Naive thymus-derived CD4-positive, alpha-beta T cell (primary cell): ENCODE results near the gene MAMLD1. TPM values are rescaled to one million over a fixed set of nuclear protein-coding genes. Genes with fewer than 3 reads are reported as not detected.

Experiments
- ATAC-seq: fragments of 150-1000 bp; cut with Tn5 transposase; 2 replicates; pipeline ENCODE4 v1.10.0; 2021; ENCODE audit warnings: mild to moderate bottlenecking, moderate library complexity
- CTCF ChIA-PET: fragments of 350-600 bp; sonication (Branson Sonifier 250); formaldehyde crosslinking; loops from one replicate; lab custom pipeline; 2021; ENCODE audit warnings: antibody characterized with exemption; lab: Charles Lee
- POLR2A ChIA-PET: fragments of 350-600 bp; sonication (Branson Sonifier 250); formaldehyde crosslinking; loops from one replicate; lab custom pipeline; 2021; ENCODE audit warnings: antibody characterized with exemption, inconsistent platforms; lab: Charles Lee
- DNase-seq, 9 donors: peaks; one replicate each; pipeline versions ENCODE4 v3.0.0 to v3.0.0-alpha.2; 2020 to 2022; ENCODE audit warnings: mixed read lengths in 1 of 9
- H3K27ac ChIP-seq: one replicate; pipeline ENCODE4 v1.7.0; 2013; ENCODE audit warnings: mild to moderate bottlenecking, low read depth, low read length, moderate library complexity
- H3K27me3 ChIP-seq, 2 donors: one replicate each; pipeline ENCODE4 v1.7.0; 2013; ENCODE audit warnings: low read length in 2 of 2, mild to moderate bottlenecking in 2 of 2, moderate library complexity in 2 of 2; ENCODE audit not compliant: control insufficient read depth in 2 of 2, insufficient read depth in 2 of 2
- H3K36me3 ChIP-seq, 3 experiments: 1 replicate in 2 of 3; 2 replicates in 1 of 3; pipeline ENCODE4 v1.7.0; 2013; ENCODE audit warnings: low read length in 3 of 3, mild to moderate bottlenecking in 3 of 3, moderate library complexity in 1 of 3; ENCODE audit not compliant: insufficient read depth in 3 of 3, control insufficient read depth in 2 of 3
- H3K4me1 ChIP-seq, 2 donors: one replicate each; pipeline ENCODE4 v1.7.0; 2013; ENCODE audit warnings: low read length in 2 of 2, mild to moderate bottlenecking in 2 of 2, moderate library complexity in 1 of 2; ENCODE audit not compliant: control insufficient read depth in 2 of 2, insufficient read depth in 2 of 2
- H3K4me3 ChIP-seq: 2 replicates; pipeline ENCODE4 v1.7.0; 2013; ENCODE audit warnings: mild to moderate bottlenecking, low read length
- H3K9me3 ChIP-seq, 3 experiments: 1 replicate in 2 of 3; 2 replicates in 1 of 3; pipeline ENCODE4 v1.7.0; 2013; ENCODE audit warnings: low read length in 3 of 3; ENCODE audit not compliant: control insufficient read depth in 2 of 3
- H3K27ac Mint-ChIP-seq, 9 donors: one replicate each; pipeline ENCODE4 v1.8.0; 2020 to 2022; ENCODE audit warnings: mixed read lengths in 9 of 9, mild to moderate bottlenecking in 8 of 9, moderate library complexity in 5 of 9, inconsistent platforms in 2 of 9
- H3K27me3 Mint-ChIP-seq, 5 donors: one replicate each; pipeline ENCODE4 v1.8.0; 2021 to 2022; ENCODE audit warnings: mixed read lengths in 5 of 5, mild to moderate bottlenecking in 1 of 5
- H3K36me3 Mint-ChIP-seq, 5 donors: one replicate each; pipeline ENCODE4 v1.8.0; 2020 to 2022; ENCODE audit warnings: mixed read lengths in 5 of 5, mild to moderate bottlenecking in 3 of 5, inconsistent platforms in 1 of 5
- H3K4me1 Mint-ChIP-seq, 7 donors: one replicate each; pipeline ENCODE4 v1.8.0; 2020 to 2022; ENCODE audit warnings: mixed read lengths in 7 of 7, mild to moderate bottlenecking in 3 of 7, inconsistent platforms in 1 of 7
- H3K4me3 Mint-ChIP-seq, 10 donors: one replicate each; pipeline ENCODE4 v1.8.0; 2020 to 2022; ENCODE audit warnings: mild to moderate bottlenecking in 10 of 10, mixed read lengths in 10 of 10, moderate library complexity in 6 of 10, inconsistent platforms in 2 of 10
- H3K9me3 Mint-ChIP-seq, 11 donors: one replicate each; pipeline ENCODE4 v1.8.0; 2020 to 2022; ENCODE audit warnings: mixed read lengths in 11 of 11, mild to moderate bottlenecking in 4 of 11, inconsistent platforms in 1 of 11, moderate library complexity in 1 of 11
- intact Hi-C, 2 donors: fragments of 100-400 bp; cut with micrococcal nuclease; formaldehyde crosslinking; loops; one replicate each; pipeline ENCODE4 v1.15.1; 2023
- polyA plus RNA-seq, 2 donors: library from polyadenylated mRNA; unstranded; fragments of 300-500 nt; fragmentation: Illumina TruSeq; gene quantifications; one replicate each; pipeline ENCODE4 v1.2.3, GENCODE V29; 2021
- total RNA-seq, 6 experiments: library from RNA in 5 of 6; stranded (reverse) in 5 of 6; gene quantifications; 1 replicate in 5 of 6; 2 replicates in 1 of 6; pipeline ENCODE4 v1.2.3 and lab custom pipeline; 2021 to 2026

MAMLD1 gene
- total and polyA plus RNA-seq, 7 experiments from 2014 or later, result 0.13 to 8.9 (median 0.36) TPM; not detected in 1

- Mint-ChIP-seq H3K36me3 (no peaks in the 10 kb centered on the region), H3K4me1 (peaks cover 0 to 27% (median 10%) of the 10 kb centered on the region in 7 donors), H3K27me3 (peaks cover 0 to 33% (median 18%) of the 10 kb centered on the region in 5 donors), H3K27ac (peak overlapping the region in 1 of 9 donors; percentile 51), H3K9me3 (peaks cover 0 to 3% (median 0%) of the 10 kb centered on the region in 11 donors), H3K4me3 (peak overlapping the region in 9 of 10 donors; percentile 3 to 88 (median 42))
- Histone ChIP-seq H3K4me1 (peaks cover 0 to 11% of the 10 kb centered on the region in 2 donors), H3K27me3 (peaks cover 0 to 5% of the 10 kb centered on the region in 2 donors), H3K9me3 (no peaks in the 10 kb centered on the region), H3K4me3 (no peak overlapping the region), H3K36me3 (no peaks in the 10 kb centered on the region), H3K27ac (no peak overlapping the region)
- ATAC-seq, result no peak
- ChIA-PET POLR2A (no interaction called here), CTCF (no interaction called here)
- no peak for DNase-seq
- intact Hi-C loops, result loop anchor here (5.0 to 10.0 kb wide), 8 partner anchors 187 to 856 kb away; partner anchors contain the start of genes CD99L2 (in 1 of the 2), EOLA1 (in 1 of the 2), EOLA2 (in 1 of the 2) and HSFX3 (in 1 of the 2)
Measured at GRCh38 chrX:150360331-150360730, 2.8 kb upstream of the MAMLD1 start.

GRCh38 chrX:150361070-150361776 is 1.9 kb upstream of the MAMLD1 start:
- CTCF ChIA-PET, result interaction anchor here (1.0 kb wide), 1 partner anchor 18 kb away, joined by 3 read pairs; no protein-coding TSS in a partner anchor
- H3K36me3 ChIP-seq, result no peaks in the 10 kb centered on the region
- POLR2A ChIA-PET, result no interaction called here
- peaks cover 0 to 11% of the 10 kb centered on the region in 2 donors for H3K4me1 ChIP-seq
- H3K27ac Mint-ChIP-seq, result no peak overlapping the region
- peak overlapping the region; percentile 48 for H3K4me3 ChIP-seq
- H3K9me3 ChIP-seq, result no peaks in the 10 kb centered on the region
- intact Hi-C loops, result loop anchor here (5.0 to 10.0 kb wide), 8 partner anchors 186 to 856 kb away; partner anchors contain the start of genes CD99L2 (in 1 of the 2), EOLA1 (in 1 of the 2), EOLA2 (in 1 of the 2) and HSFX3 (in 1 of the 2)
- peaks cover 0 to 30% (median 11%) of the 10 kb centered on the region in 7 donors for H3K4me1 Mint-ChIP-seq
- ATAC-seq (peak; percentile 25), DNase-seq (peak in 5 of 9 donors; percentile 1 to 53 (median 16))
- H3K27ac ChIP-seq, result no peak overlapping the region
- H3K27me3 ChIP-seq, result peaks cover 0 to 5% of the 10 kb centered on the region in 2 donors
- H3K27me3 Mint-ChIP-seq, result peaks cover 0 to 33% (median 18%) of the 10 kb centered on the region in 5 donors
- H3K36me3 Mint-ChIP-seq, result no peaks in the 10 kb centered on the region
- H3K9me3 Mint-ChIP-seq, result peaks cover 0 to 3% (median 0%) of the 10 kb centered on the region in 11 donors
- H3K4me3 Mint-ChIP-seq, result peak overlapping the region; percentile 69 to 96 (median 88)

- Histone ChIP-seq H3K9me3 (no peaks in the 10 kb centered on the region), H3K27ac (no peak overlapping the region), H3K27me3 (peaks cover 0 to 5% of the 10 kb centered on the region in 2 donors), H3K4me3 (peak overlapping the region; percentile 53), H3K4me1 (peaks cover 0 to 11% of the 10 kb centered on the region in 2 donors), H3K36me3 (no peaks in the 10 kb centered on the region)
- intact Hi-C loops, result loop anchor here (2.0 to 10.0 kb wide), 10 partner anchors 125 to 857 kb away; partner anchors contain the start of genes CD99L2 (in 1 of the 2), EOLA1 (in 1 of the 2), EOLA2 (in 1 of the 2) and HSFX3 (in 1 of the 2)
- DNase-seq (peak in 5 of 9 donors; percentile 9 to 37 (median 13)), ATAC-seq (no peak)
- POLR2A ChIA-PET, result no interaction called here
- peaks cover 0 to 33% (median 18%) of the 10 kb centered on the region in 5 donors for H3K27me3 Mint-ChIP-seq
- peaks cover 0 to under 1% (median 0%) of the 10 kb centered on the region in 5 donors for H3K36me3 Mint-ChIP-seq
- H3K9me3 Mint-ChIP-seq, result peaks cover 0 to 3% (median 0%) of the 10 kb centered on the region in 11 donors
- H3K27ac Mint-ChIP-seq, result peak overlapping the region in 3 of 9 donors; percentile 56 to 64 (median 64)
- H3K4me1 Mint-ChIP-seq, result peaks cover 0 to 36% (median 17%) of the 10 kb centered on the region in 7 donors
- CTCF ChIA-PET, result interaction anchor here (1.0 kb wide), 1 partner anchor 19 kb away, joined by 3 read pairs; no protein-coding TSS in a partner anchor
- peak overlapping the region; percentile 84 to 96 (median 88) for H3K4me3 Mint-ChIP-seq
Measured at GRCh38 chrX:150361777-150362351, 1.3 kb upstream of the MAMLD1 start.

- CTCF ChIA-PET, result no interaction called here
- H3K4me3 ChIP-seq, result peak overlapping the region; percentile 53
- H3K27me3 ChIP-seq, result peaks cover 0 to 5% of the 10 kb centered on the region in 2 donors
- no peak overlapping the region for H3K27ac ChIP-seq
- H3K36me3 ChIP-seq, result no peaks in the 10 kb centered on the region
- Mint-ChIP-seq H3K36me3 (peaks cover 0 to 2% (median 0%) of the 10 kb centered on the region in 5 donors), H3K9me3 (no peaks in the 10 kb centered on the region), H3K27ac (no peak overlapping the region), H3K4me3 (peak overlapping the region; percentile 50 to 96 (median 78)), H3K4me1 (peaks cover 0 to 38% (median 19%) of the 10 kb centered on the region in 7 donors), H3K27me3 (peaks cover 0 to 33% (median 18%) of the 10 kb centered on the region in 5 donors)
- DNase-seq, result peak in 6 of 9 donors; percentile 5 to 29 (median 10)
- no peak for ATAC-seq
- no peaks in the 10 kb centered on the region for H3K9me3 ChIP-seq
- POLR2A ChIA-PET, result interaction anchor here (1.3 kb wide), 1 partner anchor 425 kb away, joined by 4 read pairs; the partner anchor contains the start of gene EOLA2
- H3K4me1 ChIP-seq, result peaks cover 0 to 11% of the 10 kb centered on the region in 2 donors
- intact Hi-C loops, result loop anchor here (1.0 to 10.0 kb wide), 16 partner anchors 47 to 859 kb away; partner anchors contain the start of genes CD99L2 (in 2 of the 2), MTMR1 (in 2 of the 2), EOLA1 (in 1 of the 2) and EOLA2 (in 1 of the 2)
Measured at GRCh38 chrX:150363561-150364346, 637 bp downstream of the MAMLD1 start.

DNA sequence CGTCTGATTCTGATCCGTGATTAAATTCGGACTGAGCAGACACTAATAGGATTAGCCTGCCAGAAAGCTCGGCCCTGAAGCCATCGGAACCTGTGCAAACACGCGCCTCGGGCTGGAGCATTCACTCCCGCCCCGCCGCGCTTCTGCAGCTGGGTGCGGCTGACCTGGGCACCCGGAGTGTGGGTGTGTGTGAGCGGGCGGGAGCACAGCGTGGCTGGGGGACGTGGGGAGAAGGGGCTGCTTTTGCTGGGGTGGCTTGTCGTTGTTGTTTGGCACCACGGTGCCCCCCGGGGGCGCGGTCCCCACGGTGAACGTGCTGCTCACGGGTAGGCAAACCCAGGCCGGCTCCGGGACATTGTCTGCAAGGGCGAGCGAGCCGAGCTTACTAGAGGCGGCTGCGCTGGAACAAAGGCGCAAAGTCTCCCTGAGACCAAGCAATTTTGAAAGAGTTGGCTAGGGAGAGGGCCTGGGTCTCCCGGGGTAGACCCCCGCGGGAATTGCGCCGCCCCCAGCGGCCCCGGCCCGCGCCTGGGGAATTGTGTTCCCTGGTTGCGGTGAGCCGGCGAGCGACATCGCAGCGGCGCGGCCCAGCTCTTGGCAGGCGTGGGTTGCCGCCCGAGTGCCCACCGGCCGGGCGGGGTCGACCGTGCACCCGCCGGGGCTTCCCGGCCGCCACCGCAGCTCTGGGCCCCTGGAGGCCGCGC is 1.4 kb downstream of the MAMLD1 start:
- H3K36me3 Mint-ChIP-seq, result peaks cover 0 to 4% (median 0%) of the 10 kb centered on the region in 5 donors
- H3K27ac Mint-ChIP-seq, result no peak overlapping the region
- H3K4me1 Mint-ChIP-seq, result peaks cover 0 to 38% (median 19%) of the 10 kb centered on the region in 7 donors
- Histone ChIP-seq H3K4me1 (peaks cover 0 to 11% of the 10 kb centered on the region in 2 donors), H3K9me3 (no peaks in the 10 kb centered on the region), H3K27ac (no peak overlapping the region), H3K4me3 (peak overlapping the region; percentile 53), H3K36me3 (no peaks in the 10 kb centered on the region), H3K27me3 (peaks cover 0 to 5% of the 10 kb centered on the region in 2 donors)
- intact Hi-C loops, result loop anchor here (1.0 to 10.0 kb wide), 14 partner anchors 115 to 860 kb away; partner anchors contain the start of genes CD99L2 (in 2 of the 2), EOLA1 (in 1 of the 2), EOLA2 (in 1 of the 2) and HSFX3 (in 1 of the 2)
- H3K27me3 Mint-ChIP-seq, result peaks cover 0 to 31% (median 17%) of the 10 kb centered on the region in 5 donors
- DNase-seq, result peak in 5 of 9 donors; percentile 8 to 50 (median 10)
- peak overlapping the region; percentile 50 to 96 (median 78) for H3K4me3 Mint-ChIP-seq
- ATAC-seq, result no peak
- CTCF ChIA-PET, result no interaction called here
- POLR2A ChIA-PET, result no interaction called here
- H3K9me3 Mint-ChIP-seq, result no peaks in the 10 kb centered on the region
